Breast epithelium (tissue), 3 donors: ENCODE results near the gene TMEM150B.

ENCODE experiments used
- POLR2A ChIP-seq: fragments of 450-650 bp; IDR thresholded peaks from one replicate; pipeline ENCODE4 v1.6.1; 2016; ENCODE audit warnings: antibody characterized with exemption, mild to moderate bottlenecking, moderate library complexity
- POLR2AphosphoS5 ChIP-seq, 3 donors: sonication (generic); formaldehyde crosslinking; IDR thresholded peaks; one replicate each; pipeline ENCODE4 v1.6.1; 2017; ENCODE audit warnings: antibody characterized with exemption in 3 of 3
- TF ChIP-seq, protein P1 (sequence below), 3 donors: fragments of 450-650 bp; IDR thresholded peaks; one replicate each; pipeline ENCODE4 v1.5.1; 2016 to 2017; ENCODE audit warnings: antibody characterized with exemption in 3 of 3, mild to moderate bottlenecking in 3 of 3, moderate library complexity in 3 of 3

DNA sequence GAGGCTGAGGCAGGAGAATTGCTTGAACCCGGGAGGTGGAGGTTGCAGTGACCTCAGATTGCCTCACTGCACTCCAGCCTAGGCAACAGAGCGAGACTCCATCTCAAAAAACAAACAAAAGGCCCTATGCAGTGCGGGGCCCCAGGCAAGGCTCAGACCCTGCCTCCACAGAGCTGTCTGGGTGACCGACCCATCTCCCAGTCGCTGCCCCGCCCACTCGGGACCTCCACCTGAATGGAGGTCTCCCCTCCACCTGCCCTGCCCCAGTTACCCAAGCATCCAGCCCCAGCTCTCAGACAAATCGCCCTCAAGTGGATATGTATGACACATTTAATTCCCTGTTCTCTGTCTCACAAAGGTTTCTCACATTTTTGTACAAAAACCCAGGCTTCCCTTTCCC lies 40.1 kb upstream of the TMEM150B start:
- TF ChIP-seq, protein P1, sequence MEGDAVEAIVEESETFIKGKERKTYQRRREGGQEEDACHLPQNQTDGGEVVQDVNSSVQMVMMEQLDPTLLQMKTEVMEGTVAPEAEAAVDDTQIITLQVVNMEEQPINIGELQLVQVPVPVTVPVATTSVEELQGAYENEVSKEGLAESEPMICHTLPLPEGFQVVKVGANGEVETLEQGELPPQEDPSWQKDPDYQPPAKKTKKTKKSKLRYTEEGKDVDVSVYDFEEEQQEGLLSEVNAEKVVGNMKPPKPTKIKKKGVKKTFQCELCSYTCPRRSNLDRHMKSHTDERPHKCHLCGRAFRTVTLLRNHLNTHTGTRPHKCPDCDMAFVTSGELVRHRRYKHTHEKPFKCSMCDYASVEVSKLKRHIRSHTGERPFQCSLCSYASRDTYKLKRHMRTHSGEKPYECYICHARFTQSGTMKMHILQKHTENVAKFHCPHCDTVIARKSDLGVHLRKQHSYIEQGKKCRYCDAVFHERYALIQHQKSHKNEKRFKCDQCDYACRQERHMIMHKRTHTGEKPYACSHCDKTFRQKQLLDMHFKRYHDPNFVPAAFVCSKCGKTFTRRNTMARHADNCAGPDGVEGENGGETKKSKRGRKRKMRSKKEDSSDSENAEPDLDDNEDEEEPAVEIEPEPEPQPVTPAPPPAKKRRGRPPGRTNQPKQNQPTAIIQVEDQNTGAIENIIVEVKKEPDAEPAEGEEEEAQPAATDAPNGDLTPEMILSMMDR (IDR thresholded peaks at IDR 0.05) = no peak
- no peak for TF ChIP-seq POLR2A
- TF ChIP-seq POLR2AphosphoS5 (IDR thresholded peaks at IDR 0.05) = no peak
